Measurements from ENCODE around the gene CST1.
"Not testable (repeated sequence)": the region's sequence is repeated elsewhere in the genome, so short reads cannot be mapped to it uniquely, and the experiment has no call there.

CST1 gene, protein sequence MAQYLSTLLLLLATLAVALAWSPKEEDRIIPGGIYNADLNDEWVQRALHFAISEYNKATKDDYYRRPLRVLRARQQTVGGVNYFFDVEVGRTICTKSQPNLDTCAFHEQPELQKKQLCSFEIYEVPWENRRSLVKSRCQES

DNA sequence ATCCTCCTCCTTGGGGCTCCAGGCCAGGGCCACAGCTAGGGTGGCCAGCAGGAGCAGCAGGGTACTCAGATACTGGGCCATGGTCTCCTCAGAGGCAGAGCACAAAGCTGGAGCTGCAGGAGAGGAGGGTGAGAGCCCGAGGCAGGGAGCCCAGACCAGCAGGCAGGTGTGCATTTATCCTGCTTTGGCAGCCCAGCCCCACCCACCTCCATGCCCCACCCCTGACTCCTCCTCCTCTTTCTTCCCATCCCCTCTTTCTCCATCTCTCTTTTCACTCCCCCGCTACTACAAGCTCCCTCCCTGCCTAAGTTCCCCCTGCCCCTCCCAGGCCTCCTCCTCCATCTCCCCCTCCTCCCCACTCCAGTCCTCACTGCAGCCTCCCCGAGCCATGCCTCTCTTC is at the start of gene CST1:
Gene CST1 (minus strand): TSS at position 150 of the 400 bp plus-strand sequence. CDS start 69 bp downstream, at position 81.
- not testable (repeated sequence) for DNase-seq (ENCODE audit: low spot score); FAIRE-seq

DNA sequence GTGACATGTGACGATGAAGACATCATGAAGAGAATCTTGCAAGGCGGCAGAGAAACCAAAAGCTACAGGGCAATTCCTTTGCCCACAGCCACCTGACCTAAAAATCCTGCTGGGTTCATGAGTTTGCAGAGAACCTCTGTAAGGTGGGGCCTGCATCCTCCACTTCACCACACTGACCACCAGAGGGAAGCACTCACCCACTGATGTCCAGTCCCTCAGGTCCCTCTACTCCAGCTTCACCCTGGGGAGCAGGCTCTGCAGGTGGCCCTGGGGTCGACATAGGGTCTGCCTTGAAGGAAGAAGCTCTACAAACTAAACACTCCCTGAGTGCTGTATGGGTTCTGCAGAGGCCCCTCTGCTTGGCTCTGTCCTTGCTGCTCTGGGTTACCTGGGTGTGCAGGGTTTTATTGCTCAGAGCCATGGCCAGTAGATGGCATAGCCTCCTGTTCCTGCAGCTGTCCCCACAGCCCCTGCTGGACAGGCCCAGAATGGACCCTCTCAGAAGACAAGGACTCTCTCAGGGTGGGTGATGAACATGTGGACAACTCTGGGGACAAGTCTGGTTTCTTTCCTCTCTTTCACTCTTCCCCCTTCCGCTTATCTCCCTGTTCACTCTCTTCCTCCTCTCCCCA is 48.6 kb upstream of the CST1 start:
- DNase-seq (ENCODE audit: low spot score); FAIRE-seq: not testable (repeated sequence)

DNA sequence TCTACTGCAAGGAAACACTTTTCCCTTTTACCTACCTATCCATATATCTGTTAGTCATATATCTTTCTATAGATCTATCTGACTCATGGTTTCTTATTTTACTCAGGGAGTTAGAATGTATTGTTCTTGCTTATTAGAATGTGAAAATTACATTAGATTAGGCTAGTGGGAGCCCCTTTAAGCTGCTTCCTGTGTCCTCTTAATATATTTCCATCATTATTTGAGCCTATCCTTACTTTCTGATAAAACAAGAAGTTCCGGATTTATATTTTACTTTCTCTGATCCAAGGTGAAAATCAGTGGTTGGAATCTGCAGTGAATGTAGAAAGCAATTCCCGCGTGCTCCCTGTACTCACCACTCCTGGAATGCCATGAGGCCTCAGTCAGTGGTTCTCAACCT is 44.8 kb upstream of the CST1 start:
- FAIRE-seq: no peak
- DNase-seq (ENCODE audit: low spot score): no peak

DNA sequence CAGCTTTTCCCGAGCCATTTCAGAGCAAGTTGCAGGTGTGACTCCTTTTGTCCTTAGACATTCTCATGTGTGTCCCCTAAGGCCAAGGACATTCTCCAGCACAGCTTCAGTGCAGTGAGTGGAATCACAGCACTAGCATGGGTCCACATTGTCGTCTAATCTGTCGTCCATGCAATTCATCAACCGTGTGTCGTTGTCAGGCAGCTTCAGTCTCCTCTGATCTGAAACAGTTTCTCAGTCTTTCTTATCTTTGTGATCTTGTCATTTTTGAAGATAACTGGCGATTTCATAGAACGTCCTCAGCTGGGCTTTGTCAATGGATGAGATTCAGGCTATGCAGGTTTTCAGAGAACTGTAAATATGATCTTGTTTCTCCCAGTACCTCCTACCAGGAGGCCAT is 44.1 kb upstream of the CST1 start:
- FAIRE-seq: no peak
- no peak for DNase-seq (ENCODE audit: low spot score)

DNA sequence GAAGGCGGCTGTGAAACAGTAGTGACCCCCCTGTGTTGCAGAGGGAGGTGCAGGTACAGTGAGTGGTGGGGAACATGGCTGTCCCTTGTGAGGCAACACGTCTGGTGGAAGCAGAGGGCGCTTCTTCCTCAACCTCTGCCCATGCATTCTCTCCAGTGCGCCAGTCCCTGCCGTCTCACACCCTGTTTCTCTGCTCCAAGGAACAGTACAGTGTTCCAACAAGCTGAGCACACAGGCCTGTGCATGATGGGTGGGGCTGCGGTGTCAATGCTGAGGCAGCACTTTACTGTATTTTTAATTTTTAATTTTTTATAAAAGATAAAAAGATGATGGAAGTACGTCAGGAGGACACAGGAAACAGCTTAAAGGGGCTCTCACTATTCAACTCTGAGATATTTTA is 43.3 kb upstream of the CST1 start:
- DNase-seq (ENCODE audit: low spot score) (no peak), FAIRE-seq (no peak)

DNA sequence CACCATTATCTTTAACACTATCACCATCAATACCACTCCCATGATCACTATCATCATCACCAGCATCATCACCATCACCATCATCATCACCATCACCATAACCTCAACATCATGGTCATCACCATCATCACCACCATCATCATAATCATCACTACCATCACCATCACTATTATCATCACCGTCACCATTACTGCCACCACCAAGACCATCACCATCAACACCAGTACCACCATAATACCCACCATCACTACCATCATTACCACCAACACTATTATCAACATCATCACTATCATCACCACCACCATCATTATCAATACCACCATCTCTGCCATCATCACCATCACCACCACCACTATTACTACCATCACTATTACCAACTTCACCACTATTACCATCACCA is 32.7 kb upstream of the CST1 start:
- no peak for DNase-seq (ENCODE audit: low spot score)
- no peak for FAIRE-seq

DNA sequence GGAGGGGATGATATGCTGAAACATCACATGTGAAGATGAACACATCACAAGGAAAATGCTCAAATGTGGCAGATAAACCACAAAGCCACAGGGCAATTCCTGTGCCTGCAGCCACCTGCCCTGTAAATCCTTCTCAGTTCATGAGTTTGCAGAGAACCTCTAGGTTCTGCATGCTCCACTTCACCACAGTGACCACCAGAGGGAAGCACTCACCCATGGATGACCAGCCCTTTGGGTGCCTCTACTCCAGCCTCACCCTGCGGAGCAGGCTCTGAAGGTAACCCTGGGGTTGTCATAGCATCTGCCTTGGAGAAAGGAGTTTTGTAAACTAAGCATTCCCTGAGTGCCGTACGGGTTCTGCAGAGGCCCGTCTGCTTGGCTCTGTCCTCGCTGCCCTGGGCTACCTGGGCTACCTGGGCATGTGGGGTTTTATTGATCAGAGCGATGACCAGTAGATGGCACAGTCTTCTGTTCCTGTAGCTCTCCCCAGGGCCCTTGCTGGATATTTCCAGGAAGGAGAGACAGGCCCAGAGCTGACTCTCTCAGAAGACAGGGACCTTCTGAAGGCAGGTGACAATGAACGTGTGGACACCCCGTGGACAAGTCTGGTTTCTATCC is 31.7 kb upstream of the CST1 start:
- FAIRE-seq (no peak), DNase-seq (ENCODE audit: low spot score) (no peak)

DNA sequence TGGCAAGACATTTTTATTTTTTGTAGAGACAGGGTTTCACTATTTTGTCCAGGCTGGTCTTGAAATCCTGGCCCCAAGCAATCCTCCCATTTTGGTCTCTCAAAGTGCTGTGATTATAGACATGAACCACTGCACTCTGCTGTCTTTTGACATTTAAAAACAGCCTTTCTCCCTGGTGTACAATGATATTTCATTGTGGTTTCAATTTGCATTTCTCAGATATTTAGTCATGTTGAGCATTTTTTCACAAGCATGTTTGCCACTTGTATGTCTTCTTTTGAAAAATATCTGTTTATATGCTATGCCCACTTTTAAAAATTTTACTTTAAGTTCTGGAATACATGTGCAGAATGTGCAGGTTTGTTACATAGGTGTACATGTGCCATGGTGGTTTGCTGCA is 27.9 kb upstream of the CST1 start:
- FAIRE-seq; DNase-seq (ENCODE audit: low spot score): not testable (repeated sequence)

DNA sequence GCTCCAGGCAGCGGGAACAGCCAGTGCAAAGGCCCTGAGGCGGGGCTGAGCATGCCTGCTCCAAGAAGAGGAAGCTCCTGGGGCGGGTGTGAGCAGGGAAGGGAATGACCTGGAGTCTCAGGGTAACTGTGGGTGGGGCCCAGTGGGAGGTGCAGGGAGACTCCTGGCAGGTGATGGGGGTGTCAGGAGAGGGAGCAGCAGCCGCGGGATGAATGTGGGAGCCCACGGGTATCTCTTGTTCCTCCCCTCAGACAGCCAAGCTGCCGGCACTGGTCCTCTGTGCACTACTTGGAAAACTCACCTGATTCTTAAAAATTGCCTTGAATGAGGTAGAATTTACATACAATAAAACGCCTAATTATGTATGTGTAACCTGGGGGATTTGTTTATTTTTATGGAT is 26.6 kb upstream of the CST1 start:
- DNase-seq (ENCODE audit: low spot score); FAIRE-seq: not testable (repeated sequence)

DNA sequence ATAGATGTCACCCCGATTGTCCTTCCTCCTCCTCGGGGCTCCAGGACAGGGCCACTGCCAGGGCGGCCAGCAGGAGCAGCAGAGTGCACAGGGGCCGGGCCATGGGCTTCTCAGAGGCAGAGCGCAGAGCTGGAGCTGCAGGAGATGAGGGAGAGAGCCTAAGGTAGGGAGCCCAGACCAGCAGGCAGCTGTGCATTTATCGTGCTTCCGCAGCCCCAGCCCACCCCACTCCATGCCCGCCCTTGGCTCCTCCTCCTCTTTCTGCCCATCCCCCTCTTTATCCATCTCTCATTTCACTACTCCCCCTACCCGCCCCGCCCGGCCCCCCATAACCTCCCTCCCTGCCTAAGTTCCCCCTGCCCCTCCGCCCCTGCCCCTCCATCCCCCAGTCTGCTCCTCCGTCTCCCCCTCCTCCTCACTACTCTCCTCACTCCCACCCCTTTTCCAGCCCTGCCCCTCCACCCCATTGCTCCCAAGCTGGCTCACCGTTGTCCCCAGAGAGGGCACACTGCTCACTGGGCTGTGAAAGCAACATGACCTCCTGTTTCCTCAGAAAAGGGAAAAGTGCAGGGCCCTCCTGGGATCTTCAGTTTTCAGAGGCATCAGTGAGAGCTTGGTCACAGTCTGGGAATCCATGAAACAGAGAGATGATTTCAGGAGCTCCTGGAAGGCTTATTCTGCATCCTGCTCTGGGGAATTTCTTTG is 25.5 kb upstream of the CST1 start:
- no peak for DNase-seq (ENCODE audit: low spot score)
- no peak for FAIRE-seq

DNA sequence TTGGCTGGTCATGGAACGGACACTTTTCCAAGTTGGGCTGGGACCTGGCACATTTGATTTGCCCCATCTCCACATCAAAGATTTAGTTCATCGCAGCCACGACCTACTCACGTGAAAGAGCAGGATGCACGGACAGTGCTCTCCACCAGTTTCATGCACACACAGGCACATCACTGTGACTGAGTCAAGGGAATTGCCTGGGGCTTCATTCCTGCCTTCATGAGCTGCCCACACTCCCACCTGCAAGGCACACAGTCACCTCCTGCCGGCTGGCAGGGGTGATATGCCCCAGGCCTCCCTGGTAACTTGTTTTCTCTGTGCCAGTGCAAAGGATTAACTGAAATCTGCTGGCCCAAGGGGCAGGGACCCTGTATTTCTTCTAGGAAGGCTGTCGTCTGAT is 23.3 kb upstream of the CST1 start:
- DNase-seq (ENCODE audit: low spot score): no peak
- FAIRE-seq: no peak

DNA sequence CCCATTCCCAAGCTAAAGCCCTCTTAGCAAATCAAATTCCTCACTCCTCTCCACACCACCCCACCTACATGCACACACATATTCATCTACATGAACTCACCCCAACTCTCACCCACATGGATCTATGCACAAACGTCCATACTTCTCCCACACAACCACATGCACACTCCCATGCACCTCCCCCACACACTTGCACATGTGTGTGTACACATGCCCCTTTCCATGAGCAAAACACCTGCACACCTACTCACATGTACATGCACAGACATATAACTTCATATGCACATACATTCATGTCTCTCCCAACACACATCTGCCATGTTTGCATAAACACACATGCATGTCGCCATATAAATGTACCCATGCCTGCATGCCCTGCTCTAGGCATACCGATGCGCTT is 22.8 kb upstream of the CST1 start:
- DNase-seq (ENCODE audit: low spot score) (no peak), FAIRE-seq (no peak)

DNA sequence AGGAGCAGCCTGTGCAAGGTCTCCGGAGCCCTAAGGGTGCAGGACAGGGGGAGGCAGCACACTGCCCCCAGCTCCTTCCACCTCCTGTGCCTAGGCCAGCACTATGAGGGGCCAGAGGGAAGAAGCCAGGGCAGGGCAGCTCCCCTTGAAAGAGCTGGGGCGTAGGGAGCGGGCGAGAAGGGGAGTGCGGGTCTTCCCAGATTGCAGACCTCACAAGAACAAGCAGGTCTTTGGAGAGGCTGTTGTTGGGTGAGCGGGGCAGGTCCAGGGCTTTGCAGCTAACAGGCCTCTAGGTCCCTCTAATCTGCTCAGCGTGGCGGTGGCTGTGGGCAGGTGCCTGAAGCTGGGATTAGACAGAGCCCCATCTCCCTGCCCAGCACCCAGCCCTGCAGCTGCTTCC is 22.4 kb upstream of the CST1 start:
- FAIRE-seq (no peak), DNase-seq (ENCODE audit: low spot score) (no peak)

DNA sequence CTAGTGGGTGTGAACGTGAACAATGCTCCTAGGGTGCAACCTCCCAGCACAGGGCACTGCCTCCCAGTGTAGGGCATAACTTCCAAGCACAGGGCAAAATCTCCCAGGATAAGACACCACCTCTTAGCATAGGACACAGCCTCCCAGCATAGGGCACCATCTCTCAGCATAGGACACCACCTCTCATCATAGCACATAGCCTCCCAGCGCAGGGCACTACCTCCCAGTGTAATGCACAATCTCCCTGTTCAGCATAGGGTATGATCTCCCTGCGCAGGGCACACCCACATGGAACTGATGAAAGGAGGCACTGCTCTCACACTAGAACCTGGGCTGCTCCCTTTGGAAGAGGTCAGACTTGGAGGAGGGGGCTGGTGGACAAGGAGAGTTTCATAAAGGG is 21.3 kb upstream of the CST1 start:
- FAIRE-seq (no peak), DNase-seq (ENCODE audit: low spot score) (no peak)

DNA sequence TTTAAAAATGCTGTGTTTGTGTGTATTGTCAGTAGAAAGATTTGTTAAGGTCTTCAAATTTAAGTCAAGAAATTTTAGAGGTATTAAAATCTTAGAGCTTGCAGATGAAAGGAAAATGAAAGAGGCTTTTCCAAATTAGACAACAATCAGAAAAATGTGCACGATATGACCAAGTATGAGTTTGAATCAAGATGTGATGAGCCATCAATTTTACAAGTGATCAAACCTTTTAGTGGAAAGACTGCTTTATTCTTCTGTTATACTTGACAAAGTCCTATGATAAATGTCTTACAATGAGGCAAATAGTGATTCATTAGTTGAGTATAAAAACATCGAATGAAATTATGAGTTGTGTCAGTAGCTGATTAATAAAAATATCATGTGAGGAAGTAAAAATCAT is 19.6 kb upstream of the CST1 start:
- FAIRE-seq (no peak), DNase-seq (ENCODE audit: low spot score) (no peak)

DNA sequence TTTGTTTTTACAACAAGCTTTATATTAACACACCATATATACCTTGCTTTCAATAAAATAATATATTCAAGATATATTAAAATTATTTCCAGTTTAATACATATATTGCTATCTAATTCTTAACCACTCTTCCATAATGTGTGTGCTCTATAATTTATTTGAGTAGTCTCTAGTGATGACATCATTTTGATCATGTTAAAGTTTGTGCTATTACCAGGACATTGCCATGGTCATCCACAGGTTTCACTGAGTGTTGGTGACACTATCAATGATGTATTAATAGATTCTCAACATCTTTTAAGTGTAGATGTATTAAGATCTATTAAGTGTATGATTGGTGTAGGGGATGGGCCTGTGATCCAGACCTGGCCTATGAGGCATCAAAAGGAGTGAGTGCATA is 17.8 kb upstream of the CST1 start:
- not testable (repeated sequence) for DNase-seq (ENCODE audit: low spot score); FAIRE-seq

DNA sequence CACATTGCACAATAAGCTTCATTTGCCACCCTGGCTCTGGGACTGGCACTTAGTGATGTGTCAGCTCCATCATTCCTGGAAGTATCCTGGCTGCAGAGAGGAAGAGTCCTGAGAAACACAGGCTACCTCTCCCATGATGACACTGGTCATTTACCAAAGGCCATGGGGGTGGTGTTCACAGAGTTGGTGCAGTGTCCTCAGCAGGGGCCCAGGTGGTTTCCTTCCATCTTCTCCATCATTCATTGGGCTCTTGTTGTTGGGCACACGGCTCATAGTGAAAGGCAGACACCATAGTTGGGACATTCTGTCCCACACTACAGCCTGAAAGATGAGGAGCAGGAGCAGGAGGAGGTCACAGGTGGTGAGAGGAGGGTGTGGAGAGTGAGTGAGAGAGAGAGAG is 15.8 kb upstream of the CST1 start:
- no peak for FAIRE-seq
- no peak for DNase-seq (ENCODE audit: low spot score)

DNA sequence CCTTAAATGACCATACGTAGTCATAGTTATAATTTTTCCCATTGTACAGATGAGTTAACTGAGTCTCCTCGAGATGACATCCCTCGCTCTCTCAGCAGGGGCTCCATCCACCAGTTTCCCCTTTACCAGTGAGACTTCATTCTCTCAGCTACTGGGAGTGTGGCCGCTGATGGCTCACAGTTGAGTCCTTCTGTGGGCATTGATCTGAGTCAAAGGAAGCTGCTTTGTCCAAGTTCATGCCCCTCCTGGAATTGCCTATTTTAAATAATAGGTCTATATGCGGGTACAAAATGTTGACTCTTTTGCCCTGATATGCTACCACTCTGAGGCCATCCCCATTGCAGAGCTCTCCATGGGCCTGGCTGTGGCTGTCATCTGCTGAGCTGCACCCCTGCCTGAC is 14.8 kb upstream of the CST1 start:
- FAIRE-seq (no peak), DNase-seq (ENCODE audit: low spot score) (no peak)

DNA sequence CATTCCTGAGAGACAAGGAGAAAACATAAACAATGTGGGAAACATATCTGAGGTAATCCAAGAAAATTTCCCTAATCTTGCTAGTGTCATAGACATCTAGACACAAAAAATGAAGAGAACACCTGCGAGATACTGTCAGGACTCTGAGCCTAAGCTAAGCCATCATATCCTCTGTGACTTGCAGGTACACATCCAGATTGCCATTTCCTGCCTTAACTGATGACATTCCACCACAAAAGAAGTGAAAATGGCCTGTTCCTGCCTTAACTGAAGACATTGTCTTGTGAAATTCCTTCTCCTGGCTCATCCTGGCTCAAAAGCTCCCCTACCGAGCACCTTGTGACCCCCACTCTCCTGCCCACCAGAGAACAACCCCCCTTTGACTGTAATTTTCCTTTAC is 13.9 kb upstream of the CST1 start:
- FAIRE-seq; DNase-seq (ENCODE audit: low spot score): not testable (repeated sequence)

DNA sequence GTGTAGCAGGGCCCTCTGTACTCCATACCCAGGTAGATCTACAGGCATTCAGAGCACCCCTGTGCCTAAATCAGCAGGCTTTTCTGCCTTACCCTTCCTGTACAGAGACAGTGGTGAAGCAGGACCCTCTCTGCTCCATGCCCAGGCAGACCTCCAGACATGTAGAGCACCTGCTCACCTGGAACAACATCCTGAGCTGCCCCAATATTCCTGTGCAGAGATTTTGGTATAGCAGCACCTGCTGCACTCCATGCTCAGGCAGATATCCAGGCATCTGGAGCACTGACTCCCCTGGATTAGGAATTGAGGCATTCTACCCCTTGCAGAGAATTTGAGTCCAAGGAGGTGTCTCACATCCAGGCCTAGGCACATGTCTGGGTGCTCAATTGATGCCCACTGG is 12.6 kb upstream of the CST1 start:
- DNase-seq (ENCODE audit: low spot score): no peak
- no peak for FAIRE-seq

DNA sequence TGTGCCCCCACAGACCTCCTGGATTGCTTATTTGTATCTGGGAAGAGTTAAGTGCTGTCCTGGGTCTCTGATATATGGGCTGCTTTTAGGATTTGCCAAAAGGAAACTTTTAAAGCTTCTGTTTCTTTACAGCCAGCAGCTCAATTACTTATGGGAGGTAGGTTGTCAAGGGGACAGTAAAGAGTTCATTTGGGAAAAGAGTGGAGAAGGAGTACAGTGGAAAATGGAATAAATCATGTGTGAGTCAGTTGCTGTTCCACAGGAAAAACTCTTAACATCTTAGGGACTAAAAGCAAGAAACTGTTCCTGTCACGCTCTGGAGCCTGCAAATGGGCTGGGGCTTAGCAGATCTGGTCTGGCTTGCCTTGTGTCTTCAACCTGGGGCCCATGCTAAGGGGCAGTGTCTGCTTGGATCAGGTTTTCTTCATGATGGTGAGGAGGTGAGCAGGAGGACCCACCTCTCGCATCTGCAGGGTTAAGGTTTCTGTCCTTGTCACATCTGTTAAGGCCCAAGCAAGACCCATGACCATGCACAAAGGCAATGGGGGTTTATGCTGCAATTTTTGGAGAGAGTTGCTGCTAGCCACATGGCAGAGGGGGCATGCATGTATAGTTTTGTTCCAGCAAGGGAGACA is 8.7 kb upstream of the CST1 start:
- FAIRE-seq (no peak), DNase-seq (ENCODE audit: low spot score) (no peak)

DNA sequence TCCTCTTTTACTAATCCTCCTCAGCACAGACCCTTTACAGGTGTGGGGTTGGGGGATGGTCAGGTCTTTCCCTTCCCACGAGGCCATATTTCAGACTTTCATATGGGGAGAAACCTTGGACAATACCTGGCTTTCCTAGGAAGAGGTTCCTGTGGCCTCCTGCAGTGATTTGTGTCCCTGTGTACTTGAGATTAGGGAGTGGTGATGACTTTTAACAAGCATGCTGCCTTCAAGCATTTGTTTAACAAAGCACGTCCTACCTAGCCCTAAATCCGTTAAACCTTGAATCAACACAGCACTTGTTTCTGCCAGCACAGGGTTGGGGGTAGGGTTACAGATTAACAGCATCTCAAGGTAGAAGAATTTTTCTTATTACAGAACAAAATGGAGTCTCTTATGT is 6.1 kb upstream of the CST1 start:
- FAIRE-seq; DNase-seq (ENCODE audit: low spot score): not testable (repeated sequence)
